Activated naive CD4-positive, alpha-beta T cell treated with anti-CD3 and anti-CD28 coated beads, Interleukin-2, amount 50 U/mL, for 24 hours (primary cell): ENCODE data around the gene ARHGAP32.
A peak's percentile ranks its signal among the peaks of the same experiment; 100 is the strongest.

Source experiments
- H3K27ac Mint-ChIP-seq: one replicate; pipeline ENCODE4 v1.8.0; 2021; ENCODE audit warnings: mild to moderate bottlenecking, mixed read lengths
- H3K27me3 Mint-ChIP-seq: one replicate; pipeline ENCODE4 v1.8.0; 2021; ENCODE audit warnings: mixed read lengths
- H3K36me3 Mint-ChIP-seq: one replicate; pipeline ENCODE4 v1.8.0; 2021; ENCODE audit warnings: mixed read lengths
- H3K4me1 Mint-ChIP-seq: one replicate; pipeline ENCODE4 v1.8.0; 2021; ENCODE audit warnings: mixed read lengths
- H3K4me3 Mint-ChIP-seq: one replicate; pipeline ENCODE4 v1.8.0; 2021; ENCODE audit warnings: mild to moderate bottlenecking, mixed read lengths
- H3K9me3 Mint-ChIP-seq: one replicate; pipeline ENCODE4 v1.8.0; 2021; ENCODE audit warnings: mixed read lengths

Gene ARHGAP32

DNA sequence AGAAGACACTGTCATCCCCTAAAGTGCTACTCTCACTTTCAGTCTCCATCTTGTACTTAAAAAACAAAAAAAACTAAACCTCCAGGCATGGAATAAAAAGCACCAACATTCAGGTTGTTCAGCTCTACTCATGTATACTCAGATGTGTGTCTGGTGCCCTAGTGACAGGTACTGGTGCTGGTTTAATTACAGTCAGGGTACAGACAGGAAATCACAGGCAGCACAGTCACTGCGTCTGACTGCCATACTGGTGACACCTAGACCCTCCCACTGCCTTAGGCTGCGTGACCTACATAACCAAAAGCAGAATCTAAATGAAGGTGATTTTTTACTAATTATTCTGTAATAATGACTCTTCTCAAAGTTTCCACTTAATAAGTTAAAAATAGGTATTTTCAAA, at the start of gene ARHGAP32:
ARHGAP32 (minus strand) TSS at position 176 of the 400 bp plus-strand sequence; CDS start at position 49, 127 bp downstream.
- Mint-ChIP-seq H3K4me3 (no peak within 1 kb of the TSS), H3K27ac (no peak within 1 kb of the TSS), H3K36me3 (no peaks in the 10 kb centered on the region), H3K4me1 (no peaks in the 10 kb centered on the region), H3K9me3 (peaks cover under 1% of the 10 kb centered on the region), H3K27me3 (no peaks in the 10 kb centered on the region)

GRCh38 chr11:129239207-129239606, 47.1 kb upstream of the ARHGAP32 start:
- Mint-ChIP-seq H3K27ac (no peak overlapping the region), H3K27me3 (no peaks in the 10 kb centered on the region), H3K4me1 (no peaks in the 10 kb centered on the region), H3K36me3 (peaks cover 5% of the 10 kb centered on the region), H3K4me3 (no peak overlapping the region), H3K9me3 (no peaks in the 10 kb centered on the region)

DNA sequence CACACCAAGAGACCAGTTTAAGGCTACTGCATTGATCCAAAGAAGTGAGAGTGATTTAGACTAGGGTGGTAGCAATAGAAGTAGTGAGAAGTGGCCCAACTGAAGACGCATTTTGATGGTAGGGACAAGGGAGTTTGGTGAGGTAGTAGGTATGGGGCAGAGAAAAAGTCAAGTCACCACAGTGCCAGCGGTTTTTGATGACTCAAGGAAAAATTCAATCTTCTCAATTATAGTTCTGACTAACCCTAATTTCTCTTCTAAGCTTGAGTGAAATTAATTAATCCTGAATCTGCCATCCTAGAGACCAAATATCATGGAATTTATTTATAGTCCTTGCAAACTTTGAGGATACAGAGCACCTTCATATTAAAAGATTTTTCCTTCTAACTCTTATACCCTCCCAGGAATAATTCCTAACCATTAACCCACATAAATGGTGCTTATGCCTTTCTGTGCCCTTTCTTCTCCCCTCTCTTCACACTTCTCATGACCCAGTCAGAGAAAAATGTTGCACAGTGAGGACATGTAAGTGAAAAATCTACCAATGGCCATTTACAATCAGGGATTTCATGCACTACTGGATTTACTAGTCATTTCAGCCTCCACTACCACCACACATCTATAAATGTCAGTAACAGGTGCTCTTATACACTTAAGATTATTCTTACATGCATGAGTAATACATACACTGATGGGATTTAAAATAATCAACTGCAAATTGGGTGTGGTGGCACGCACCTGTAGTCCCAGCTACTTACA, 45.9 kb upstream of the ARHGAP32 start:
- Mint-ChIP-seq H3K4me1 (no peaks in the 10 kb centered on the region), H3K27ac (no peak overlapping the region), H3K4me3 (no peak overlapping the region), H3K9me3 (no peaks in the 10 kb centered on the region), H3K27me3 (no peaks in the 10 kb centered on the region), H3K36me3 (peaks cover 4% of the 10 kb centered on the region)

- Mint-ChIP-seq H3K4me3 (no peak overlapping the region), H3K27me3 (no peaks in the 10 kb centered on the region), H3K4me1 (no peaks in the 10 kb centered on the region), H3K9me3 (no peaks in the 10 kb centered on the region), H3K36me3 (peaks cover 1% of the 10 kb centered on the region), H3K27ac (peak overlapping the region; percentile 30)
Observed at GRCh38 chr11:129237456-129237855, 45.3 kb upstream of the ARHGAP32 start.

- no peak overlapping the region for H3K27ac Mint-ChIP-seq
- no peaks in the 10 kb centered on the region for H3K4me1 Mint-ChIP-seq
- H3K4me3 Mint-ChIP-seq: no peak overlapping the region
- peaks cover 1% of the 10 kb centered on the region for H3K36me3 Mint-ChIP-seq
- H3K9me3 Mint-ChIP-seq: no peaks in the 10 kb centered on the region
- H3K27me3 Mint-ChIP-seq: no peaks in the 10 kb centered on the region
Observed at GRCh38 chr11:129236850-129237249, 44.7 kb upstream of the ARHGAP32 start.

DNA sequence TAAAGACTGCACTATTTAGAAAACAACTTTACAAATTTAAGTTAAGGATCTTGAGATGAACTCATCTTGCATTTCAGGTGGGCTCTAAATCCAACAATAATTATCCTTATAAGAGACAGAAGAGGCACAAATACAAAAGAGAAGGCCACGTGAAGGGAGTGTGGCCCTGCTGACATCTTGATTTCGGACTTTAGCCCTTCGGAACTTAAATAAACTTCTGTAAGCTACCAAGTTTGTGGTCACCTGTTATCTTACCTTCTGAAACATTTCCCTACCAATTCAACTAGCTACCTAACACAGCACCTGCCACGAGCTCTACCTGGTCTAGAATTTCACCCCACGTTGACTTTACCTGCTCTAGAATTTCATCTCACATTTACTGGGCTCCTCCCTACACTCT, 42.9 kb upstream of the ARHGAP32 start:
- no peak overlapping the region for H3K27ac Mint-ChIP-seq

GRCh38 chr11:129230006-129230405, 37.9 kb upstream of the ARHGAP32 start:
- Mint-ChIP-seq H3K27ac (no peak overlapping the region), H3K4me3 (no peak overlapping the region), H3K4me1 (no peaks in the 10 kb centered on the region), H3K36me3 (peaks cover 10% of the 10 kb centered on the region), H3K27me3 (peaks cover 2% of the 10 kb centered on the region), H3K9me3 (peaks cover 25% of the 10 kb centered on the region)

More for the DNA sequence above, 42.9 kb upstream of the ARHGAP32 start:
- Mint-ChIP-seq H3K9me3 (no peaks in the 10 kb centered on the region), H3K4me1 (no peaks in the 10 kb centered on the region), H3K4me3 (no peak overlapping the region), H3K36me3 (peaks cover 1% of the 10 kb centered on the region), H3K27me3 (no peaks in the 10 kb centered on the region)

DNA sequence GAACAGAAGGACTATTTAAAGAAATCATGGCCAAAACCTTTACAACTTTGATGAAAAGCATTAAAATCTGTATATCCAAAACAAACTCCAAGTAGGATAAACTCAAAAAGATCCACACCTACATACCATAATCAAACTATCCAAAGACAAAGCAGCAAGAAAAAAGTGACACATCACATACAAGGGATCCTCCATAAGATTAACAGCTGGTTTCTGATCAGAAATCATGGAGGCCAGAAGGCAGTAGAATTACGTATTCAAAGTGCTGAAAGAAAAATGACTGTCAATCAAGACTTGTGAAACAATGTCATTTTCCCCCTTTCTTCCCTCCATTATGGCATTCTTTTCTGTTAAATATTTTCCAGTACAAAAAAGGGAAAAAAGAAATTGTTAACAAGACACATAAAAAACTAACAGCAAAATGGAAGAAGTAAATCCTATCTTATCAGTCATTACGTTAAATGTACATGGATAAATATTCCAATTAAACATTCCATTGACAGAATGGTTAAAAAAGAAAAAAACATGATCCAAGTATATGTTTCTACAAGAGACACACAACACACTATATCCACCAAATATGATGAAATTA, 34.2 kb upstream of the ARHGAP32 start:
- Mint-ChIP-seq H3K4me1 (no peaks in the 10 kb centered on the region), H3K27ac (no peak overlapping the region), H3K9me3 (peaks cover 25% of the 10 kb centered on the region), H3K27me3 (peaks cover 5% of the 10 kb centered on the region), H3K36me3 (peaks cover 13% of the 10 kb centered on the region), H3K4me3 (no peak overlapping the region)

DNA sequence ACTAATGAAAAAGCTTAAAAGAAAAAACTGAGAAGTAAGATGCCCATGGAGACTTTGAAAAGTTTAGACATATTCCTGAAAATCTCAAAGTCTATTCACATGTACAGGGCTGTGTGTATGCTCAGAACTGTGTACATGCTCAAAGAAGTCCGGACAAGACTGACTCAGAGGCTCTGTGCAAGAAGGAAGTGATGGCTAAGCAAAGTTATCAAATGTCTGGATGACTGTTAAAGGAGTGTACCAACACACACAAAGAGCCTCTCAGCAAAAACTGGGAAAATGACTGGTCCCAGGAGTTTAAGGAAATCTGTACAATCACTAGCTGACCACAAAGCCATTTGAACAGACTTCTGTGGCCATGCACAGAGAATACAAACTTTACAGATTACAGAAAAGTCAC, 33.1 kb upstream of the ARHGAP32 start:
- Mint-ChIP-seq H3K27ac (no peak overlapping the region), H3K4me3 (no peak overlapping the region), H3K36me3 (peaks cover 13% of the 10 kb centered on the region), H3K27me3 (peaks cover 5% of the 10 kb centered on the region), H3K9me3 (peaks cover 25% of the 10 kb centered on the region), H3K4me1 (no peaks in the 10 kb centered on the region)

GRCh38 chr11:129224538-129224937, 32.4 kb upstream of the ARHGAP32 start:
- no peaks in the 10 kb centered on the region for H3K4me1 Mint-ChIP-seq
- H3K36me3 Mint-ChIP-seq: peaks cover 13% of the 10 kb centered on the region
- no peak overlapping the region for H3K4me3 Mint-ChIP-seq
- no peak overlapping the region for H3K27ac Mint-ChIP-seq
- H3K9me3 Mint-ChIP-seq: peaks cover 25% of the 10 kb centered on the region
- peaks cover 8% of the 10 kb centered on the region for H3K27me3 Mint-ChIP-seq

DNA sequence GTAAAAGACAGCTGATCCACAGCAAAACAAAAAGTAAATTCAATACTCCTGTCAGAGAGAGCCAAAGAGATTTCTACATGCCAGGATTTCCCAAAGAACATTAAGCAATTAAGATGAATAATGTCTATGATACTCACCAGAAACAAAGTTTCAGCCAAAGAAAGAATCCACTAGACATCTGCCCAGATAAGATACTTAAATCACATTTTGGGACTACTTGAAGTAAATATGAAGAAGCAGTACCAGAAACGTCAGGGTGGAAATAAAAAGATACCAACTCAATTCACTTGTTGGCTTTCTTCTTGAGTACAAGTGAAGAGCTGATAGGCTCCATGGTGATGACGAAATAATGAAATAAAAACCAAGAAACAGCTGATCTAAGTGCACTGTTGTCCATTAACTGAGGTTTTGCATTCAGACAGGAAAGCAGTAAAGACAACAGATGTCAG, 31.6 kb upstream of the ARHGAP32 start:
- peaks cover 25% of the 10 kb centered on the region for H3K9me3 Mint-ChIP-seq
- H3K4me1 Mint-ChIP-seq: no peaks in the 10 kb centered on the region
- peaks cover 8% of the 10 kb centered on the region for H3K27me3 Mint-ChIP-seq
- no peak overlapping the region for H3K4me3 Mint-ChIP-seq
- H3K27ac Mint-ChIP-seq: no peak overlapping the region
- H3K36me3 Mint-ChIP-seq: peaks cover 13% of the 10 kb centered on the region

DNA sequence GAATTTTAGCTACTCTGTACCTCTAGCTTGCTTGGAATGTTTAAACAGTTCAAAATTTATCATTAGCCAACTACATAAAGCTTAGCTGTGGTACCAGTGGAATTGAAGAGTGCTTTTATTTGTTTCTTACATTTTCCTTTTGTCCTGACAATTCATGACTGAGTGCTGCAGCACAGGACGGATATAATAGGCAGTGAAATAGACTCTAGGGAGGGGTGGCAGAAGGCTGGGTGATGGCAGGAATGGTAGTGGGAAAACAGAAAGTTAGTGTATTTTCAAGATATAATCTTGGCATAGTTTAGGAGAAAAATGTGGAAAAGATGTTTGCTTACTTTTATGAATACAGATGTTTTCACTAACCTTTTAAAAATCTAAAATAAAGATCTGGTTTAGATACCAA, 31.1 kb upstream of the ARHGAP32 start:
- Mint-ChIP-seq H3K27ac (no peak overlapping the region), H3K36me3 (peaks cover 13% of the 10 kb centered on the region), H3K4me1 (no peaks in the 10 kb centered on the region), H3K27me3 (peaks cover 8% of the 10 kb centered on the region), H3K4me3 (no peak overlapping the region), H3K9me3 (peaks cover 25% of the 10 kb centered on the region)

- Mint-ChIP-seq H3K36me3 (peaks cover 13% of the 10 kb centered on the region), H3K9me3 (peaks cover 18% of the 10 kb centered on the region), H3K4me3 (no peak overlapping the region), H3K4me1 (no peaks in the 10 kb centered on the region), H3K27ac (no peak overlapping the region), H3K27me3 (peaks cover 8% of the 10 kb centered on the region)
Observed at GRCh38 chr11:129222158-129222557, 30.0 kb upstream of the ARHGAP32 start.

DNA sequence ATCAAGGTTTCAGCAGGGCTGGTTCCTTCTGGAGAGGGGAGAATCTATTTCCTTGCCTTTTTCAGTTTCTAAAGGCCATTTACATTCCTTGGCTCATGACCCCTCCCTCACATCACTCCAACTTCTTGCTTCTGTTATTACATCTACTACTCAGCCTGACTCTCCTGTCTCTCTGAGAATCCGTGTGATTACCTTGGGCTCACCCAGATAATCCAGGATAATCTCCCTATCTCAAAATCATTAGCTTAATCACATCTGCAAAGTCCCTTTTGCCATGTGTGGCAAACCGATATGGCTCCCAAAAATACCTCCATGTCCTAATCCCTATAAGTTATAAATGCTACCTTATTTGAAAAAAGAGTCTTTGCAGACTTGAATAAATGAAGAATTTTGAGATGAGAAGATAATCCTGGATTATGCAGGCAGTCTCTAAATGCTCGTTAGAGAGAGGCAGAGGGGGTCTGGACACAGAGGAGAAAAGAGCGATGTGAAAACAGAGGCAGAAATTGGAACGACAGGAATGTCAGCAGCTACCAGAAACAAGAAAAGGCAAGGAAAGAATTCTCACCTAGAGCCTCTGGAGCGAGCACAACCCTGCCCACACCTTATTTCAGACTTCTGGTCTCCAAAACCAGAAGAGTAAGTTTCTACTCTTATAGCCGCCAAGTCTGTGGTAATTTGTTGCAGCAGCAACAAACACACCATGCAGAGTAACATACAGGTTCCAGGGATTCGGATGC, 23.6 kb upstream of the ARHGAP32 start:
- peaks cover 3% of the 10 kb centered on the region for H3K36me3 Mint-ChIP-seq
- H3K4me1 Mint-ChIP-seq: peaks cover 4% of the 10 kb centered on the region
- H3K9me3 Mint-ChIP-seq: no peaks in the 10 kb centered on the region
- H3K27me3 Mint-ChIP-seq: peaks cover 6% of the 10 kb centered on the region
- H3K27ac Mint-ChIP-seq: no peak overlapping the region
- no peak overlapping the region for H3K4me3 Mint-ChIP-seq

GRCh38 chr11:129214710-129215295, 22.7 kb upstream of the ARHGAP32 start:
- no peaks in the 10 kb centered on the region for H3K9me3 Mint-ChIP-seq

More at GRCh38 chr11:129214710-129215295, 22.7 kb upstream of the ARHGAP32 start:
- no peak overlapping the region for H3K4me3 Mint-ChIP-seq
- no peak overlapping the region for H3K27ac Mint-ChIP-seq
- H3K27me3 Mint-ChIP-seq: peaks cover 8% of the 10 kb centered on the region
- peaks cover 3% of the 10 kb centered on the region for H3K36me3 Mint-ChIP-seq
- H3K4me1 Mint-ChIP-seq: peaks cover 4% of the 10 kb centered on the region
